KG1 (cell line): ENCODE measurements around the gene KDM2B.
"Not testable (repeated sequence)": the region's sequence is repeated elsewhere in the genome, so short reads cannot be mapped to it uniquely, and the experiment has no call there.

Experiments used
- DNase-seq: peaks from one replicate; lab custom pipeline; 2025; lab: John Stamatoyannopoulos, UW

Gene KDM2B

DNA sequence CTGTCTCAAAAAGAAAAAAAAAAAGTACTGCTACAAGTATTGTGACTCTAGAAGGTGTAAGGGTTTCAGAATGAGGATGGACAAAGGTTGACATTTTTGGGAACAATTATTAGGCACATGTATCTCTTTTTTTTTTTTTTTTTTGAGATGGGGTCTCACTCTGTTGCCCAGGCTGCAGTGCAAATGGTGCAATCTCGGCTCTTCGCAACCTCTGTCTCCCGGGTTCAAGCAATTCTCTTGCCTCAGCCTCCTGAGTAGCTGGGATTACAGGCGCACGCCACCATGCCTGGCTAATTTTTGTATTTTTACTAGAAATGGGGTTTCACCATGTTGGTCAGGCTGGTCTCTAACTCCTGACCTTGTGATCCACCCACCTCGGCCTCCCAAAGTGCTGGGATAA, 195.9 kb downstream of the KDM2B start:
- not testable (repeated sequence) for DNase-seq

GRCh38 chr12:121383601-121384021, 197.2 kb downstream of the KDM2B start:
- DNase-seq = no peak

DNA sequence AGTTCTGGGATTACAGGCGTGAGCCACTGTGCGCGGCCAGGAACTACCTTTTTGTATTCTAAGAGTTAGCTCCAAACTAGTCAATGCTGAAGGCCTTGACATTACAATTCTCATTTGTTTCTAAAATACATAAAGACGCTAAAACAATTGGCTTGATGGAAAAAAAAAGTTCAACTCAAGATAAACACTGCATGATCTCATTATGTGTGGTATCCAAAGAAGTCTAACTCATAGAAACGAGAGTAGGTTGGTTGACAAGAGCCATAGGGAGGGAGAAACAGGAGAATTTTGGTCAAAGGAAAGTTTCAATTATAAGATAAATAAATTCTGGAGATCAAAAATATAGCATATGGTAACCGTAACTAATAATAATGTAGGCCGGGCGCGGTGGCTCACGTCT, 200.9 kb downstream of the KDM2B start:
- DNase-seq = no peak
